GM19043 (cell line): ENCODE results near the gene CD2AP.

Experiments used
- ATAC-seq: cut with Tn5 transposase; IDR thresholded peaks from one replicate; pipeline ENCODE4 v1.9.1; 2021; ENCODE audit warnings: low read depth; ENCODE audit not compliant: unreplicated experiment

CD2AP gene

GRCh38 chr6:47670851-47671250 is 193.3 kb downstream of the CD2AP start:
- ATAC-seq: no peak

- no peak for ATAC-seq
Measured at GRCh38 chr6:47671777-47672176, 194.2 kb downstream of the CD2AP start.

GRCh38 chr6:47672816-47673215 is 195.2 kb downstream of the CD2AP start:
- ATAC-seq: no peak

- ATAC-seq: no peak
Measured at GRCh38 chr6:47674673-47675072, 197.1 kb downstream of the CD2AP start.
